GM18858 (cell line): Measurements from ENCODE around the gene P2RY1.

Experiments
- ATAC-seq: cut with Tn5 transposase; IDR thresholded peaks from one replicate; pipeline ENCODE4 v1.9.1; 2021; ENCODE audit not compliant: unreplicated experiment

P2RY1 gene, protein sequence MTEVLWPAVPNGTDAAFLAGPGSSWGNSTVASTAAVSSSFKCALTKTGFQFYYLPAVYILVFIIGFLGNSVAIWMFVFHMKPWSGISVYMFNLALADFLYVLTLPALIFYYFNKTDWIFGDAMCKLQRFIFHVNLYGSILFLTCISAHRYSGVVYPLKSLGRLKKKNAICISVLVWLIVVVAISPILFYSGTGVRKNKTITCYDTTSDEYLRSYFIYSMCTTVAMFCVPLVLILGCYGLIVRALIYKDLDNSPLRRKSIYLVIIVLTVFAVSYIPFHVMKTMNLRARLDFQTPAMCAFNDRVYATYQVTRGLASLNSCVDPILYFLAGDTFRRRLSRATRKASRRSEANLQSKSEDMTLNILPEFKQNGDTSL

DNA sequence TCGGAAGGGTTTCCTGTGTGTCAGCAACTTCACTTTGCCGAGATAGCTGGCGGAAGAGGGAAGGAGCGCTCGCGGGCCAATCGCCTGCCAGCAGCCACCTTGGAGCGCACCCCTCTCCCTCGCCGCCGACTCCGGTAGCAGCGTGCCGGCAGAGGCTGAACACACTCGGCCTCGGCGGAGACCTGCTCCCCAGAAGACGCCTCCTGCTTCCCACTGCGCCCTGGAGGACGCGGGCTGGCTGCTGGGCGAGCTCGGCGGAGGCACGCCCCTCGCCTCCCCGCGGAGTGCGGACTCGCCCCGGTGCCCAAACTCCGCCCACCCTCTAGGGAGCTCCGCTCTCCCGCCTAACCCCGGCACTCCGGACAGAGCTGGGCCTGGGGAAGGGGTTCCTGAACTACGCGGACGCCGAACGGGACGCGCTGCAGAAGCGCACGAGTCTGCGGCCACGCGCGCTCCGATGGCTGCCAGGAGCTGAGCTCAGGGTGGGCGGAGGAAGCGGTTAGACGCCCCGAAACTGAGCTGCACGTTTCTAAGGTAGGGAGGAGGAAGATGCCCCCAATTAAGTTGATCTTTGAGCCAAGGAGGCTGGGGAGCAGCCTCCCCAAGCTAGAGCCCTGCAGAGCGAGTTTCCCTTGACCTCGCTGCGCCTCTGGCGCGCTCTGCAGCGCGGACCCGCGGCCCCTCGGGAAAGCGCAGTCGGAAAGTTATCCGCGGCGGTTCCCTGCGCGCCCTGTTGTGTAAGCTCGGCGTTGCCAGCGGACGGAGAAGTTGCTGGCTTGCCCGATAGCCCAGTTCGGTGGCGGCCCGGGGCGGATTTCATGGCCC, at the start of gene P2RY1:
Gene P2RY1 (plus strand): TSS at position 356 of the 825 bp plus-strand sequence. CDS start 652 bp downstream, outside the sequence.
- peak; percentile 75 for ATAC-seq

DNA sequence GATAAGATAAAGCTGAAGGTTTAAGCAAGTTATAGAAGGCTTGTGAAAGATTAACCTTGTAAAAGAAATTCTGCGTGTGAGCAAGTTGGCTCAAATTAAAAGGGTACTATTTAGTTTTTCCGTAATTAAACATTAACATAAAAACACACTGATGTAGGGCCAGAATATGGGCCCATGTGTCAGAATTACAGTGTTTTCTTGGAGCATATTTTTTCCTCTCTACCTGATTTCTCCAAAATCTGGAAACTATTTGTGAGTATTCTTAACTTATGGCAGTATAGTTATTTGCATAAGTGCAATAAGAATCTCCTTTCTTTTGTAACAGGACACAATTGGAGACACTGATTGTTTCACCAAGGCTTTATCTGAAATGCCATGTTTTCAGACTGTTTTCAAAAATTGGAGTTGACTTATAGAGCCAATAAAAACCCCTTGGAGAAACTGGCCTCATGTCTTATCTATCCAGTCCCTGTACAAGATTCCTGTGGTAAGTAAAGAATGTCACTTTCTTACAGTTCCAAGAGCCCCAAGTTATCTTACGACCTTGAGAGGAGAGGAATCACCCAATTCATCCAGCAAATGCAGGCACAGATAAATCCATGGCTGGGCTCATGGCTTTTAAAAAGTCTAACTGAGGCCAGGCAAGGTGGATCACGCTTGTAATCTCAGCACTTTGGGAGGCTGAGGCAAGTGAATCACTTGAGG, 47.8 kb upstream of the P2RY1 start:
- no peak for ATAC-seq

DNA sequence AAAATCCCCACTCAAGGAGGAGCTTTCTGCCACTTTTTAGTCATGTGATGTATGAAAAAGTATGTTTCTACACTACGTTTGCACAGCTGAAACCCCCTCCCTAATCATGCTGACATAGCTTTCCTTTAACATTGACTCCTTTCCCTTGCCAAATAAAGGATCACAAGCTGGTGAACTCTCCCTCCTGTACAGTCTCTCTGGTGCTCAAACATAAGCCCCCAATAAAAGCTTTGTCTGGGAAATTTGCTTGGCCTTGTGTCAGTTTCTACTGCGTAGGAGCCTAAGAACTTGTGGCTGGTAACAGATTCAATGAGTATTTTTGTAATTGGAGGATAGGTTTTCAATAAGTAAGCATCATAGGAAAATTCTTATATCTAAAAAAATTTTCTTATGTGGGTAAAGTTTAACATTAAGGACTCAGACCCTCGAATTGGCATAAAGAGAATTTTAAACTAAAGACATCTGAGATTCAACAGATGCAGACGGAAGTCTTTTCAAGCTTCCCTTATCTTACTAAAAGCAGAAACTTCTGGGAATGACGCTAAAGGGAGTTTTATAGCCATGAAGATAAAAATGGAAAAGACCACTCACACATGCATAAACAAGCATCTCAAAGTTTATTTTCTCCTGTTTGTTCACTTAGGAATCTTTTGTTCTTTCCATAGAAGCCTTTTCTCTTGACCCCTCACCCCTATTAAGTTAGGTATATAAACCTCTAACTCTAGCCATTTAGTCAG, 44.1 kb upstream of the P2RY1 start:
- no peak for ATAC-seq

DNA sequence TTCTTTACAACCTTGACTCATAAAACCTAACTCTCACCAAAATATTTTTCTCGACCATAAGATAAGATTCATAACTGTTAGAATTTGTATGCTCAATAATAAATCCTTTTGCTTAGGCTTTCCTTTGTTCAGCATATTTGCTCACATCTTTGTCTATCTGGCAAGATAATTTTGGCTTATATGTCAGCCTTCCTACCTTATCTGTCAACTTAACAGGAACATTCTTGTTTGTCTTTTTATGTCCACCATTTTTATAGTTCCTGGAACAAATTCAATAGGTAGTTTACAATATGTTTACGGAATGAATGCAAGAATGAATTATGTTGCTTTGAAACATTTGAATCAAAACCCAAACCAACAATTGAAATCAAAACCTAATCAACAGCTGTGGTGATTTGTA, 41.0 kb upstream of the P2RY1 start:
- ATAC-seq = no peak

DNA sequence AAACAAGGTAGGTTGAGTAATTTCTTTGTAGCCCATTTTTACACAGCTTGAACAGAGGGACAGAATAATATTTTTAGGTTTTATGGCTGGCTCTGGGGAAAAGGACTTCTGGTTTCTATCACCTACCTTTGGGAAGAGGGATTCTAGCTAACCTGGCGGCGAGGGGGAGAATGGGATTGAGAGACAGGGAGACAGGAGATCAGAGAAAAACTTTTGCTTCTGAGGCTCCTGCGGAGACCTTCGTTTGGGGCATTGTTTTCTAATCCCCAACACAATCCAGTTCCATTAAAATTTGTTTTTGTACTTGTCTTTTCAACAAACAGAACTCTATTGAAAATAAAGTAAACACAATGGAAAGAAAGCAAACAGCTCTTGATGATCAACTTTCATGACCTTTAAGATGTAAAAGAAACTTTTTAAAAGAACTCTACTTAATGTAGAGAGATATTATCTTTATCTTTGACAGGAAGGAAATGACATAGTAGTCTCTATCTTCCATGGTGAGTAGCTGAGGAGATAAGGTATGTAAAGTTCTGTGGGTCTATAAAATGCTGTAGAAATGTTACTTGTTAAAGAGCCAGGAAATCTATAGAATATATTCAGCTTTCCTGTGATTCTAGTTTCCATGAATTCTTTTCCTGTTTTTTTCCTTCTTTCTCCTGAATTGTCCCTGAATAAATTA, 37.0 kb upstream of the P2RY1 start:
- ATAC-seq = no peak

DNA sequence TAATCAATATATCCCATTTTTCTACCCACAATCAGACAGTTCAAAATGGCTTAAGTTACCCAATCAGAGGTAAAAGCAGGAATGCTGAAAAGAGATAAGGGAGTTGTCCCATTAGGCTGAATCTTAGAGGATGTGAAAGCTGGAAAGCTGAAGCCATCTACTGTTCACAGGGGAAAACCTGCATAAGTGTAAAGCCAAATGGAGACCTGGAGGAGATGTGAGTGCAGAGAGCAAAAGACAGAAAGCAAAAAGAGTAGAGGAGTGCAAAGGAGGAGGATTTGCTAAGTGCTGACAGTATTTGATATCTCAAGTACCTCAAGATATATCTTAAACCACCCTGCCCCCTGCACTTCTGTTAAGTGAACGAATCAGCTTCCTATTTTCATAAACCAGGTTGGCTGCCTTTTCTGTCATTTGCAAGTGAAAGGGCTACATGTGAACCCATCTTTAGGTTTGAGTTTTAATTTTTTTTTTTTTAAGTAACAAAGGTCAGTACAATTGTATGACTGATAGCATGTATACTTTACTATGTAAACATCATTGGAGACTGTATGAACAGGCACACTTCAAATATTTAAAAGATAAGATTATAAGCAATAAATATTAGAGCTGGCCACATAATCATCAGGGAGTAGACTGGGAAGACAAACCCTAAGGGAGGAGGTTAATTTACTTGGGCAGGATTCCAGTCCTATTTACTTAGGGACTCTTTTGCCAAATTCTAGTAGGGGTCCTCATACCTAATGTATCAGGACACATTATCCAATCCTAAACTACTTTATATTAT, 22.8 kb upstream of the P2RY1 start:
- ATAC-seq = no peak

DNA sequence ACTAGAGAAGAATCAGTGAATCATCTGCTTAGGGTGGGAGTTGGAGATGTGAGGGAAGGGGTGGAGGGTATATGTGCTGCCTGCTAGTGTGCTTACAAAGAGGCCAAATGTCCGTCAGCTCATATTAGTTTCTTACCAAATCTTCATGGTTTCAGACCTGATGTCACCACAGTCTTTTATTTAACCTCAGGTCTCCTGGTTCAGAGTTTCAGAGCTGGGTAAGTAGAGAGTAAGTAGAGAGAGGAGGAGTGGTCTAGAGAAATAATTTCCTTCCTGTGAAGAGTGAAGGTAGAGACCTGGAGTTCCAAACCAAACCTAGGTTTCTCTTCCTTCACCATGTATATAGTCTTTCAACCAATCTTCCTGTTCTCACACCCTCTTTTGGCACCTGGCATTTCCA, 17.5 kb upstream of the P2RY1 start:
- ATAC-seq = no peak

DNA sequence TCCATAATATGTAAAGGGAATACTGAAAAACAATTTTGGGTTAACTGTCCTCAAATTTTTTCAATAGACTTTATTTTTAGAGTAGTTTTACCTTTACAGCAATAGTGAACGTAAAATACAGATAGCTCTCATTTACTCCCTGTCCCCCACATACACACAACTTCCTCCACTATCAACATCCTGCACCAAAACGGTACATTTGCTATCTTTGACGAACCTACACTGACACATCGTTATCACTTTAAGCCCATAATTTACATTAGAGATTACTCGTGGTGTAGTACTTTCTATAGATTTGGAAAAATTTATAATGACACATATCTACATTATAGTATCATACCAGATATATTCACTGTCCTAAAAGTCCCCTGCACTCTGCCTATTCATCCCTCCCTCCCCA, 16.9 kb upstream of the P2RY1 start:
- no peak for ATAC-seq

DNA sequence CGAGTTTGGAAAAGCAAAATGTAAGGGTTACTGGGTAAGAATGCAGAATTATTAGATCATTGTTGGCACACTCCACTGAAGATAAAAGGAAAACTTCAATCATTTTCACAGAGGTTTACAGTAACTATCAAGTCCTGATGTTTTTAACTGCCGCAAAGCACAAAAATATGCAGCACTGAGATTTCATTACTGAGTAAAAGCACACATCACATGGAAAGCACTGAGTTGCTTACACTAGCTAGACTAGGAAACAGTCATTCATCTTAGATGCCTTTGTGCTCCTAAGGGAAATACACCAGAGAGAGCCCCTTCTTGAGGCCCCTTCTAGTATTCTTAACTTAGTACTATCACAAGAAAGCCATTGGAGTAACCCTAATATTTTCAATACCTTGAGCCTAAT, 11.8 kb upstream of the P2RY1 start:
- ATAC-seq = no peak

DNA sequence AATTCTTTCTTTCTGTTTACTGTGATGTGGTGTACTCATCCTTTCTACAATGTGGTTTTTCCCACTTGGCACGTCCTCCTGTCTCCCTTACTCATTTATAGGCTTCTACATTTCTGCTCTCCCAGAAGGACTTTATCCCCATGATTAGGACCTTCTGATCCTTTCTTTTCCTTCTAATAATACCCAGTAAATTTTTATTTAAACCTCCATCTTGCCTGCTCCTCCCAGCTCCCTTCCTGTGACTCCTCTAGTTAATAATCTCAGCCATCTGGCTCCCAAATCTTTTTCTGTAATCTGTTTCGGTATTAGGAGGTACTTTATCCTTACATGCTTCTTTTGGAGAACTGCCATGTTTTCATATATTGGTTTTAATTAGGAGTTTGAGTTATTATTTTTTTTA, 11.2 kb upstream of the P2RY1 start:
- ATAC-seq = no peak

DNA sequence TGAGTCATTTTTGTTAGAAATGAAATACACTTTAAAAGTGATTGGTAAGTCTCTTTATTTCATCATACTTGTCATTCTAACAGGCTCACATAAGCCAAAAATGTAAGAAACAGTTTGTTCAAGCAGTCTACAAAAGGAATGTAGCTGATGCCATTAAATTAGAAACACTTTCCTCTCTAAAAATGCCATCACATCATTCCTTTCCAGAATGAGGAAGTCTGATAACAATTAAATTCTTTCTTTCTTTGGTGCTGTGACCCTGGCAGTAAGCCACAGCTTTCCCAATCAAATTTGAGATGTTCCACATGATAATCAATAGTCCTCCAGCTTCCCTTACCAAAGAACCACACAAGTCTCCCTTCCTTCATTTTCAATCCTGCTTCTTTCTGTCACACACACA, 9.4 kb upstream of the P2RY1 start:
- ATAC-seq = no peak

DNA sequence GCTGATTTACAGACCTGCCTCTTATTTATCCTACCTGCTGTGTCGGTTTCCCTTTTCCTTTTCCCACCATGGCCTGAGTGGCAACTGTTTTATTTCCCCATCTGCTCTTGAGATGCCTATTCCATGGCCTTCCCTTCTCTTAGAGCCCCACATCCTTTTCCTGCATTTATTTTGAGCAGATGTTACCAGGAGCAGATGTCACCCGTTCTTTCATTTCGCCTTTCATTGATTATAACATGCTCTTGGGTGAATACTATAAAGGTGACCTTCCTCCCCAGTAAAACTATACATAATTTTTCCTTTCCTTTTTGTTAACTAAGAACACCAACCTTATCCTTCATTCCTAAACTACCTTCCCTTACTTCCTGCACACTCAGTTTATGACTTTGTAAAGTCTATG, 8.5 kb upstream of the P2RY1 start:
- no peak for ATAC-seq

DNA sequence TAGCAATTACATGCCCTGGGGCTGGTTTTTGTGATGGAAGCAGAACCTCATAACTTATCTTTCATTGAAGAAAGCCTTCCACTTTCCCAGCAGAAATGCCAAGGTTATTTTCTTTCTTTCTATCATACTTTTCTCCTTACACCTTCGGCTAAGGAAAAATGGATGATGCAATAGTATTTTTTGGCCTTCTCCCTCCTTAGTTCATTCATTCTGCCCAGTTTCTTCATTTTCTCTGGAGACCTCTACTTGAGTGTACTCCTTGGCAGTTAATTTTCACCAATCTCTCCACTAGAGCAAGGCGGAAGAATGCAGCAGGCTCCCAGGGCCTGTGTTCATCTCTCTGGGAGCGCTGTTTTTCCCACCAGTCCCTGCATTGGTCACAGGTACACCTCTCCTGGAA, 7.6 kb upstream of the P2RY1 start:
- ATAC-seq = no peak

DNA sequence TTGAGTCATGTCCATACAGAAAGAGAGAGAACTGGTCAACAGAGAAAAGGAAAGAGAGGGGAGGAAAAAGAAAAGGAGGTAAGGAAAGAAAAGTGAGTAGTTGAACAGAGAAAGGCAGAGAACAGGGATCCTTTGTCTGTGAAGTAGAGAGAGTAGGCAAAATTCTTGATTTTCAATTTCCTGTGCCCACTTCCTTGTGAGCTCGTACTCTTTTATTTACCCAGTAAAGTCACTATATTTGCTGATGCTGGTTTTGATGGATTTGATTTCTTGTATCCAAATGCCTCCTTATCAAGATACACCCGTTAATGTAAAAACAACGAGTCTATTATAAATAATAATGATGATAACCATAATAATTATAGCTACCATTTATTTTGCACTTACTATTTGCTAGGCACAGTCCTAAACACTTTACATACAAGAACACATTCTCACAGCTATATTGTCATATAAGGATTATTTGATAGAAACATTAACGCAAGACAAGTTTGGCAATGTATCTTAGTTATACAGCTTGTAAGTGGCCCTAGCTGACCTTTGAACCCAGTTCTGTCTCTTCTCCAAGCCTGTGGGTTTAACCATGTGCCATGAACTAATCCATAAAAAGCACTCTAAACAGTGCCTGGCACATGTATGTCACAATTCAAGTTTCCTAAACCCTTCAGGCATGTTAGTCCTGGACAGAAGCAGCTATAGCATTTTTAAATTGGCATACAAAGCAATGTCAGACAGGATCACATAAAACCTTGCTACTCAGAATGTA, 6.7 kb upstream of the P2RY1 start:
- ATAC-seq = no peak

DNA sequence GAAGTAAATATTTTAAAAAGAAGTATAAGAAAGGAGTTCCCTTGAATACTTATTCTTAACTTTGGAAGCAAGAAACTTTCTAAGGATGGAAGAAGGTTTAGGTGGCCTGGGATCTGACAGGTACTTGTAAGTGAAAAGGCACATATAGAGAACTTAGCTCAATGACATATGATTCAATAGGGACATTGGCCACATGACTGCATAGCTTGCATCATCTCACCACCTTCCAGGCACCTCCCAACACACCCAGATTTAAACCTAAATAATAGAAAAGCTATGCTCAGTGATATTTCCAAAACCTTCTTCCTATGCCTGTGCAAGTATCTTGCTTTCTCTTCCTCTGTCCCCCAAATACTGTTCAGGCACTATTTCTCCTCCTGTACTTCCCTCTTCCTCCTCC, 4.7 kb upstream of the P2RY1 start:
- no peak for ATAC-seq

DNA sequence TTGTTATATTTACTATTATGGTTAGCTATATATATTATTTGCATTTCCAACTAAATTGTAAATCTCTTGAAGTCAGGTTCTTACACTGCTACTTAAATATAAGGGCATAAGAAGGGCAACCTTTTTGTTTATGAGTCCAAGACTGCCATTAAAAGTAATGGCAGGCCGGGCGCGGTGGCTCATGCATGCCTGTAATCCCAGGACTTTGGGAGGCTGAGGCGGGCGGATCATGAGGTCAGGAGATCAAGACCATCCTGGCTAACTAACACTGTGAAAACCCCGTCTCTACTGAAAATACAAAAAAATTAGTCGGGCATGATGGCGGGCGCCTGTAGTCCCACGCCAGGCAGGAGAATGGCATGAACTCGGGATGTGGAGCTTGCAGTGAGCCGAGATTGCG, 2.9 kb upstream of the P2RY1 start:
- no peak for ATAC-seq

DNA sequence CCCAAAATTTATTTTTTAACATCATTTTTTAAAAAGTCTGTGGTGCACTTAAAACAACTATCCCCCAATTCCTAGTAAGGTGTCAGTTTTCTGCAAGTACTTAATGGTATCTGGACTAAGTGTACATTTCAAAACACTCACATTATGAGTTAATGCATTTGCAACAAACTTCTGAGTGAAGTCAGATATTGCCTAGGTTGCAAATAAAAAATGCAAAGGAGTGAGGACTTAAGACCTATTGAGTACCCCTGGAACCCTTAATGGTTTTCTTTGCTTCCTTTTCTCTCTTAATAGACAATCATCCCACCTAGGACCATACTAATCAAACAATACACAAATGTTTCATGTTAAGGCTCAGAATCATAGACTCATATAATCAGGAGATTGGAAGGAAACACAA, 1.8 kb upstream of the P2RY1 start:
- no peak for ATAC-seq

DNA sequence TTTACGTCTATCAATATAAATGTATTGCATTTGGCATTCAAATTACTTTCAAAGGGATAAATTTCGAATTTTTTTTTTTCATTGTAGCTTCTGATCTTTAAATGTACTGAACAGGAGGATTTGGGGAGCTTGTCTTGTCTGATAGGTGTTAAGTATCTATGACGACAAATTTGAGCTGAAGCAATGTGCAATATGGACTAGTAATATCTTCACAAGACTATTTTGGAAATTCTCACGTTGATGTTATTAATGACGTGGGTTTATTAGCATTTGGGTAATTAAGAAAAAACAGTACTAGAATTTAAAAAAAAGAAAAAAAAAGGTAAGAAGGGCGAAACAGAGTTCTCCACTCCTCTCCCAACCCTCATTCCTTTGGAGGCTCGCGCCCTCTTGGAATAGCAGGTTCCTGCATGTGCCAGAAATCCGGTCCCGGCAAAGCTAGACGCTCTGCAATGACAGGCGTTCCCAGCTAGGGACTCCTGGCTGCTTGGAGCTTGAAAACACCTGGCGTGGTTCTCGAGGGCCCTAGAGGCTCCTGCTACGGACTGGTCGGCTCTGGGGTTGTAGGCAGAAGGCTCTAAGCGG, 648 bp upstream of the P2RY1 start:
- ATAC-seq = no peak
